GM12801 (cell line): ENCODE data around the gene PLCB1.

Source experiments
- CTCF ChIP-seq: IDR thresholded peaks from one replicate; pipeline ENCODE4 v1.5.1; 2011; ENCODE audit warnings: control low read depth; ENCODE audit not compliant: insufficient read length; ENCODE audit errors: extremely low read depth

The PLCB1 gene

GRCh38 chr20:8658103-8658502 lies 526.0 kb downstream of the PLCB1 start:
- no peak for TF ChIP-seq CTCF

- no peak for TF ChIP-seq CTCF
These were observed 529.3 kb downstream of the PLCB1 start for GRCh38 chr20:8661229-8661952.

- no peak for TF ChIP-seq CTCF
These were observed 530.4 kb downstream of the PLCB1 start for GRCh38 chr20:8662433-8662954.

GRCh38 chr20:8663424-8663823 lies 531.4 kb downstream of the PLCB1 start:
- TF ChIP-seq CTCF = no peak

- no peak for TF ChIP-seq CTCF
These were observed 532.7 kb downstream of the PLCB1 start for GRCh38 chr20:8664778-8665177.

GRCh38 chr20:8667306-8667705 lies 535.2 kb downstream of the PLCB1 start:
- no peak for TF ChIP-seq CTCF

- TF ChIP-seq CTCF = no peak
These were observed 538.3 kb downstream of the PLCB1 start for GRCh38 chr20:8670207-8670892.
